ENCODE measurements around the gene ABLIM2.

Gene ABLIM2

GRCh38 chr4:8147231-8147970 is 11.2 kb downstream of the ABLIM2 start:
- no peak overlapping the region for H3K4ac ChIP-seq (ENCODE audit: low read depth, low read length)
- H3K27ac ChIP-seq (ENCODE audit: low read depth, low read length), result no peak overlapping the region
- no peaks in the 10 kb centered on the region for H3K27me3 ChIP-seq (ENCODE audit: insufficient read depth, low read length, poor library complexity)
- no peaks in the 10 kb centered on the region for H3K4me1 ChIP-seq (ENCODE audit: control insufficient read depth, low read depth, low read length)
- H3K23ac ChIP-seq (ENCODE audit: low read length), result no peak overlapping the region
- H4K5ac ChIP-seq (ENCODE audit: low read length), result no peak overlapping the region
- H2BK120ac ChIP-seq (ENCODE audit: low read depth, low read length), result no peak overlapping the region
- no peak overlapping the region for H3K9ac ChIP-seq (ENCODE audit: low read length)
- H4K8ac ChIP-seq (ENCODE audit: low read depth, low read length), result no peak overlapping the region
- no peaks in the 10 kb centered on the region for H3K79me2 ChIP-seq (ENCODE audit: control insufficient read depth, insufficient read depth, low read length)
- H3K36me3 ChIP-seq (ENCODE audit: control insufficient read depth, insufficient read depth, low read length), result no peaks in the 10 kb centered on the region
- H3K4me2 ChIP-seq (ENCODE audit: low read length), result no peak overlapping the region
- H3K4me3 ChIP-seq (ENCODE audit: low read length), result no peak overlapping the region
- no peaks in the 10 kb centered on the region for H3K79me1 ChIP-seq (ENCODE audit: low read length)
- no peak overlapping the region for H2AK5ac ChIP-seq (ENCODE audit: low read length)
- DNase-seq, result peak; percentile 62
- H2BK5ac ChIP-seq (ENCODE audit: low read length), result no peak overlapping the region
- no peak overlapping the region for H3K56ac ChIP-seq (ENCODE audit: low read length)
- no peak overlapping the region for H2BK15ac ChIP-seq (replicated peaks; ENCODE audit: low read depth)
- WGBS (ENCODE audit: extremely low coverage, insufficient coverage, low lambda C conversion rate), result no CpG with 5 or more reads among the region's 19 CpGs
- H3K18ac ChIP-seq (ENCODE audit: low read length), result no peak overlapping the region

- no peak overlapping the region for H4K8ac ChIP-seq (ENCODE audit: low read depth, low read length)
- no peaks in the 10 kb centered on the region for H3K79me2 ChIP-seq (ENCODE audit: control insufficient read depth, insufficient read depth, low read length)
- no peak for DNase-seq
- H2BK5ac ChIP-seq (ENCODE audit: low read length), result no peak overlapping the region
- no peak overlapping the region for H3K9ac ChIP-seq (ENCODE audit: low read length)
- H2BK15ac ChIP-seq (replicated peaks; ENCODE audit: low read depth), result no peak overlapping the region
- H3K27me3 ChIP-seq (ENCODE audit: insufficient read depth, low read length, poor library complexity), result no peaks in the 10 kb centered on the region
- no peak overlapping the region for H2BK120ac ChIP-seq (ENCODE audit: low read depth, low read length)
- H3K4ac ChIP-seq (ENCODE audit: low read depth, low read length), result no peak overlapping the region
- WGBS (ENCODE audit: extremely low coverage, insufficient coverage, low lambda C conversion rate), result no CpG with 5 or more reads among the region's 9 CpGs
- H4K5ac ChIP-seq (ENCODE audit: low read length), result no peak overlapping the region
- no peak overlapping the region for H3K23ac ChIP-seq (ENCODE audit: low read length)
- H3K4me3 ChIP-seq (ENCODE audit: low read length), result no peak overlapping the region
- H3K27ac ChIP-seq (ENCODE audit: low read depth, low read length), result no peak overlapping the region
- no peaks in the 10 kb centered on the region for H3K4me1 ChIP-seq (ENCODE audit: control insufficient read depth, low read depth, low read length)
- H2AK5ac ChIP-seq (ENCODE audit: low read length), result no peak overlapping the region
- no peak overlapping the region for H3K56ac ChIP-seq (ENCODE audit: low read length)
- H3K4me2 ChIP-seq (ENCODE audit: low read length), result no peak overlapping the region
- H3K79me1 ChIP-seq (ENCODE audit: low read length), result no peaks in the 10 kb centered on the region
- no peaks in the 10 kb centered on the region for H3K36me3 ChIP-seq (ENCODE audit: control insufficient read depth, insufficient read depth, low read length)
- no peak overlapping the region for H3K18ac ChIP-seq (ENCODE audit: low read length)
These were observed 12.5 kb downstream of the ABLIM2 start for GRCh38 chr4:8146157-8146556.

GRCh38 chr4:8144359-8144758 is 14.3 kb downstream of the ABLIM2 start:
- Histone ChIP-seq H3K56ac (ENCODE audit: low read length) (no peak overlapping the region), H3K18ac (ENCODE audit: low read length) (no peak overlapping the region), H3K79me2 (ENCODE audit: control insufficient read depth, insufficient read depth, low read length) (no peaks in the 10 kb centered on the region), H3K4me2 (ENCODE audit: low read length) (no peak overlapping the region), H3K4me3 (ENCODE audit: low read length) (no peak overlapping the region), H3K36me3 (ENCODE audit: control insufficient read depth, insufficient read depth, low read length) (no peaks in the 10 kb centered on the region), H2BK5ac (ENCODE audit: low read length) (no peak overlapping the region), H2AK5ac (ENCODE audit: low read length) (no peak overlapping the region), H3K4me1 (ENCODE audit: control insufficient read depth, low read depth, low read length) (no peaks in the 10 kb centered on the region), H3K23ac (ENCODE audit: low read length) (no peak overlapping the region), H3K9ac (ENCODE audit: low read length) (no peak overlapping the region), H4K8ac (ENCODE audit: low read depth, low read length) (no peak overlapping the region), H2BK120ac (ENCODE audit: low read depth, low read length) (no peak overlapping the region), H3K27me3 (ENCODE audit: insufficient read depth, low read length, poor library complexity) (no peaks in the 10 kb centered on the region), H3K79me1 (ENCODE audit: low read length) (no peaks in the 10 kb centered on the region), H2BK15ac (replicated peaks; ENCODE audit: low read depth) (no peak overlapping the region), H3K4ac (ENCODE audit: low read depth, low read length) (no peak overlapping the region), H4K5ac (ENCODE audit: low read length) (no peak overlapping the region), H3K27ac (ENCODE audit: low read depth, low read length) (no peak overlapping the region)
- DNase-seq, result peak; percentile 65
- no CpG with 5 or more reads among the region's 15 CpGs for WGBS (ENCODE audit: extremely low coverage, insufficient coverage, low lambda C conversion rate)

GRCh38 chr4:8143392-8144140 is 15.0 kb downstream of the ABLIM2 start:
- no peak overlapping the region for H3K4me2 ChIP-seq (ENCODE audit: low read length)
- peak; percentile 33 for DNase-seq
- no peak overlapping the region for H2BK15ac ChIP-seq (replicated peaks; ENCODE audit: low read depth)
- no peaks in the 10 kb centered on the region for H3K79me2 ChIP-seq (ENCODE audit: control insufficient read depth, insufficient read depth, low read length)
- H3K79me1 ChIP-seq (ENCODE audit: low read length), result no peaks in the 10 kb centered on the region
- H3K4me3 ChIP-seq (ENCODE audit: low read length), result no peak overlapping the region
- no peaks in the 10 kb centered on the region for H3K36me3 ChIP-seq (ENCODE audit: control insufficient read depth, insufficient read depth, low read length)
- no peak overlapping the region for H4K8ac ChIP-seq (ENCODE audit: low read depth, low read length)
- H2AK5ac ChIP-seq (ENCODE audit: low read length), result no peak overlapping the region
- H2BK5ac ChIP-seq (ENCODE audit: low read length), result no peak overlapping the region
- H2BK120ac ChIP-seq (ENCODE audit: low read depth, low read length), result no peak overlapping the region
- H3K27me3 ChIP-seq (ENCODE audit: insufficient read depth, low read length, poor library complexity), result no peaks in the 10 kb centered on the region
- no peak overlapping the region for H4K5ac ChIP-seq (ENCODE audit: low read length)
- no peak overlapping the region for H3K4ac ChIP-seq (ENCODE audit: low read depth, low read length)
- H3K9ac ChIP-seq (ENCODE audit: low read length), result no peak overlapping the region
- no peak overlapping the region for H3K18ac ChIP-seq (ENCODE audit: low read length)
- no peak overlapping the region for H3K56ac ChIP-seq (ENCODE audit: low read length)
- no CpG with 5 or more reads among the region's 11 CpGs for WGBS (ENCODE audit: extremely low coverage, insufficient coverage, low lambda C conversion rate)
- no peaks in the 10 kb centered on the region for H3K4me1 ChIP-seq (ENCODE audit: control insufficient read depth, low read depth, low read length)
- no peak overlapping the region for H3K27ac ChIP-seq (ENCODE audit: low read depth, low read length)
- no peak overlapping the region for H3K23ac ChIP-seq (ENCODE audit: low read length)

- H3K27me3 ChIP-seq (ENCODE audit: insufficient read depth, low read length, poor library complexity), result no peaks in the 10 kb centered on the region
- H2BK5ac ChIP-seq (ENCODE audit: low read length), result no peak overlapping the region
- no peak overlapping the region for H2BK15ac ChIP-seq (replicated peaks; ENCODE audit: low read depth)
- no peak overlapping the region for H3K4ac ChIP-seq (ENCODE audit: low read depth, low read length)
- no peaks in the 10 kb centered on the region for H3K4me1 ChIP-seq (ENCODE audit: control insufficient read depth, low read depth, low read length)
- no peak overlapping the region for H3K23ac ChIP-seq (ENCODE audit: low read length)
- H3K79me1 ChIP-seq (ENCODE audit: low read length), result no peaks in the 10 kb centered on the region
- no peak overlapping the region for H3K56ac ChIP-seq (ENCODE audit: low read length)
- no CpG with 5 or more reads among the region's 9 CpGs for WGBS (ENCODE audit: extremely low coverage, insufficient coverage, low lambda C conversion rate)
- H2AK5ac ChIP-seq (ENCODE audit: low read length), result no peak overlapping the region
- no peak overlapping the region for H3K4me3 ChIP-seq (ENCODE audit: low read length)
- no peak overlapping the region for H3K18ac ChIP-seq (ENCODE audit: low read length)
- no peak overlapping the region for H2BK120ac ChIP-seq (ENCODE audit: low read depth, low read length)
- no peak overlapping the region for H3K27ac ChIP-seq (ENCODE audit: low read depth, low read length)
- H3K36me3 ChIP-seq (ENCODE audit: control insufficient read depth, insufficient read depth, low read length), result no peaks in the 10 kb centered on the region
- H3K9ac ChIP-seq (ENCODE audit: low read length), result no peak overlapping the region
- DNase-seq, result no peak
- no peaks in the 10 kb centered on the region for H3K79me2 ChIP-seq (ENCODE audit: control insufficient read depth, insufficient read depth, low read length)
- H4K5ac ChIP-seq (ENCODE audit: low read length), result no peak overlapping the region
- no peak overlapping the region for H4K8ac ChIP-seq (ENCODE audit: low read depth, low read length)
- no peak overlapping the region for H3K4me2 ChIP-seq (ENCODE audit: low read length)
These were observed 16.1 kb downstream of the ABLIM2 start for GRCh38 chr4:8142556-8142955.

All from mesendoderm (in vitro differentiated cells).